Right ventricle myocardium superior (tissue), 1 donor: ENCODE results near the gene TADA2B. TPM values are rescaled to one million over a fixed set of nuclear protein-coding genes. Genes with fewer than 3 reads are reported as not detected.

Source experiments
- ATAC-seq: fragments of 200-7000 bp; cut with Tn5 transposase; one replicate; pipeline ENCODE4 v1.9.1; 2020; ENCODE audit warnings: mild to moderate bottlenecking; ENCODE audit not compliant: poor library complexity
- DNase-seq: peaks from one replicate; pipeline ENCODE4 v3.0.0-alpha.2; 2020
- intact Hi-C: fragments of 100-400 bp; cut with DNase I; formaldehyde crosslinking; loops from one replicate; pipeline ENCODE4 v1.11.2; 2022
- long read RNA-seq: library from polyadenylated mRNA; unstranded; transcript quantifications from one replicate; pipeline ENCODE4 v2.0.0, GENCODE V29; 2021
- total RNA-seq: library from RNA; stranded (reverse); fragmentation: NEBNext Ultra II Directional; extraction: Animal tissue kit (Norgen Biotek cat#: 25700); gene quantifications from one replicate; pipeline ENCODE4 v1.2.1, GENCODE V29; 2021
- donor health status: DM: no; HTN: yes; CAD: no; lungs with severe emphysema.

TADA2B gene, protein sequence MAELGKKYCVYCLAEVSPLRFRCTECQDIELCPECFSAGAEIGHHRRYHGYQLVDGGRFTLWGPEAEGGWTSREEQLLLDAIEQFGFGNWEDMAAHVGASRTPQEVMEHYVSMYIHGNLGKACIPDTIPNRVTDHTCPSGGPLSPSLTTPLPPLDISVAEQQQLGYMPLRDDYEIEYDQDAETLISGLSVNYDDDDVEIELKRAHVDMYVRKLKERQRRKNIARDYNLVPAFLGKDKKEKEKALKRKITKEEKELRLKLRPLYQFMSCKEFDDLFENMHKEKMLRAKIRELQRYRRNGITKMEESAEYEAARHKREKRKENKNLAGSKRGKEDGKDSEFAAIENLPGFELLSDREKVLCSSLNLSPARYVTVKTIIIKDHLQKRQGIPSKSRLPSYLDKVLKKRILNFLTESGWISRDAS
- total RNA-seq: 35.5 TPM
- long read RNA-seq, full-length matches to known transcripts: 195 of 196 reads
- long read RNA-seq, partial matches to known transcripts: 0 of 196 reads
- long read RNA-seq, other reads (novel, unspliced or antisense): 1 of 196 reads

DNA sequence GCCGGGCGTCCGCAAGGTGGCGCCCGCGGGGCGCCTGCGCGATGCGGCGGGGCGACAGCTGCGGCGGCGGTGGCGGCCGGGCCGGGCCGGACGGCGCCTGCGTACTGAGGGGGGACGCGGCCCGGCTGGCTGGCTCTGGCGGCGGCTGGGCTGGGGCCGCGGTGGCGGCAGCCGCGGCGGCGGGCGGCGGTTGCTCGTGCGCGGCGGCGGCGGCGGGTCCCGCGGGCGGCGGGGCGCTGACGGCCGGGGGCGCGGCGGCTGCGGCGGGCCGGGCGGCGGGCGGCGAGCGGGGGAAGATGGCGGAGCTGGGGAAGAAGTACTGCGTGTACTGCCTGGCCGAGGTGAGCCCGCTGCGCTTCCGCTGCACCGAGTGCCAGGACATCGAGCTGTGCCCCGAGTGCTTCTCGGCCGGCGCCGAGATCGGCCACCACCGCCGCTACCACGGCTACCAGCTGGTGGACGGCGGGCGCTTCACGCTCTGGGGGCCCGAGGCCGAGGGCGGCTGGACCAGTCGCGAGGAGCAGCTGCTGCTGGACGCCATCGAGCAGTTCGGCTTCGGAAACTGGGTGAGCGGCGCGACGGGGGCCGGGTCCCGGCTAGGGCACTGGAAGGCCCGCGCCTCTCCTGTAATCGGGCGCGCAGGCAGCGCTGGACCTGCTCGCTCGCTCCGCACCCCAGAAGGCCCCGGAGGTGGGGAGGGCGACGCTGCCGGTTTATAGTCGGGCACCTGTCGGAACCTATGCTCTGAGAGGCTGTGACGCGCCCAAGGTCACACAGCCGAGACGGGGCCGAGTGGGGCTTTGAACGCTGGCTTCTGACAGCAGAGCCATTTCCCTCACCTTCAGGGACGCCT lies at the start of gene TADA2B:
TSS of gene TADA2B (plus strand) at position 89 of the 853 bp plus-strand sequence. CDS start at position 297, 208 bp downstream.
- peak; percentile 13 for ATAC-seq
- intact Hi-C loops: loop anchor here (10.0 kb wide), 1 partner anchor 329 kb away; the partner anchor contains the start of gene BLOC1S4
- peak; percentile 74 for DNase-seq

DNA sequence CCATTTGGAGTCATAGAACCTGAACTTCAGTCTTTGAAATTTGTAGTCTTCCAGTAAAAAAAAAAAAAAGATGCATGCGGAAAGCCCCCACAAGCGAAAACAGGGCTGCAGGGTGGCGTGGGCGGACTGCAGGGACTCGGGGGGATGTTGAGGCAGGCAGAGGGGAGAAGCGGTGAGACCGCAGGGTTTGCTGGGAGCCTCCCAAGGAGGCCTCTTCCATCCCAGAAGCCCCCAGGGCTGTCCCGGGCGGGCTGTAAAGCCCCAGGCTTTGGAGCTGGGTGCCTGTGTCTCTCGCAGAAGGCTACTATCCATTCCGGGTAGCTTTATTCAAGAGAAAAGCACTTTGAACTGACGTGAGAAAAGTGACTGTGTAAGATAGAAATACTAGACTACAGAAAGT lies 46.7 kb upstream of the TADA2B start:
- intact Hi-C loops: no loop called here
- ATAC-seq (no peak), DNase-seq (no peak)

- ATAC-seq (no peak), DNase-seq (no peak)
- intact Hi-C loops: no loop called here
Measured at GRCh38 chr4:6999172-7000086, 43.7 kb upstream of the TADA2B start.

GRCh38 chr4:7000421-7001176 lies 42.6 kb upstream of the TADA2B start:
- intact Hi-C loops: no loop called here
- DNase-seq: no peak
- no peak for ATAC-seq

DNA sequence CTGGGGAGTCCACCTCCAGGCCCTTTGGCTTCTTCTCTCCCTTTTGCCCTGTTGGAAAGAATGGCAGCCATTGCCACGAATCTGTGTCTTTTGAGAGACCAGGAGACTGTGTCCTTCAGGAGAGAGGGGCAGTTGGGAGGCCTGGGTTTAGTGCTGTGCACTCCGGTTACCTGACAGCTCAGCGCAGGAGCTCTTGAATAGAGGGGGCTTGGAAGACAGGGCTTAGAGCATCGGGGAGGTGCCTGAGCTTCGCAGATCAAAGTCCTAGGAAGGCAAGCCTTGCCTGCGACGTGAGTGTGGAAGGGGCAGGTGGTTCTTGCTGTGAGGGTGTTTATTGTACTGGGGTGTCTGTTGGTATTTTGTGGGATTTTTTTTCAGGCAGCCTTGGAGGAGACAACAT lies 41.9 kb upstream of the TADA2B start:
- ATAC-seq (no peak), DNase-seq (no peak)
- intact Hi-C loops: no loop called here

DNA sequence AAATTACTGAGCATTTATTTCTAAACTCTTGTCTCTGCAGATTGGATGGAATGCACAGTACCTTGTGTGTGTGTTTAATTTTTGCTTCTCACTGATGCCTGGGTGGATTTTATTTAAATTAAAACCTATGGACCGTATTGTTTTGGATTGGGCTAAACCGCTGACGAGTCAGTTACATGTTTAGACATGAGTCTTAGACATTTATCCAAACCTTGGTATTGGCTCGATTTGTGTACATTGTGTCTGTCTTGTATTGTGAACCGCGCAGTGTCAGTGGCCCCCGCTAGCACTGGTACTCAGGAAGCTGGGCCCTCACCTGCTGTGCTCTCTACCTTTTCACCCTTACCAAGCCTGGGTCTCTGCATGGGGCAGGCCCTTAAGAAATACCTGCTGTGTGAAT lies 40.8 kb upstream of the TADA2B start:
- DNase-seq: no peak
- intact Hi-C loops: no loop called here
- ATAC-seq: no peak

DNA sequence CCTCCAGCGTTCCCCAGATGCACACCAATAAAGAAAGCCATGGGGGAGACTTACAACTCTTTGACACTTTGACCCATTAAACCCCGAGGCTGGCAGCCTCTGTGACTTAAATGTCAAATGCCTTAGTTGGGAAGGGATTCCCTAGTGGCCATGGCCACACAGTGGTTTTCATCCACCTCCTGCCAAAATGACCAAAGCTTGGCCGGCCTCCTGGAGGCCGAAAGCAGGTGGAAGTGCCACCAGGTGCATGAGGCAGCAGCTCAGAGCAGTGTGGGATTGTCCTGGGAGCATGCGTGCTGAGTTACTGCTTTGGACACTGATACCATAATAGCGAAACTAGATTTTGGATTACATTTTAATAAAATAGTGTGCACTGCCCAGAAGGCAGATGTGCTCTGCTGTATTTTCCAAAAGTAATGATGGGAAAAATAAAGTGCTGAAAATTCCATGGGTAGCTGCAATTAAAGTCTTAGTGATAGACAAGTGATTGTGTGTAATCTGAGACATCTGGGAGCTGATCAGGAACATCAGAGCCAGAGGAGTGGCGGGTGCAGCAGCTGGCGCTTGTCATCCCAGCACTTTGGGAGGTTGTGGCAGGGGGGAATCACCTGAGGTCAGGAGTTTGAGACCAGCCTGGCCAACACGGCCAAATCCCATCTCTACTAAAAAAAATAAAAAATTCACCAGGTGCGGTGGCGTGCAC lies 39.8 kb upstream of the TADA2B start:
- no peak for ATAC-seq
- DNase-seq: no peak
- intact Hi-C loops: no loop called here

DNA sequence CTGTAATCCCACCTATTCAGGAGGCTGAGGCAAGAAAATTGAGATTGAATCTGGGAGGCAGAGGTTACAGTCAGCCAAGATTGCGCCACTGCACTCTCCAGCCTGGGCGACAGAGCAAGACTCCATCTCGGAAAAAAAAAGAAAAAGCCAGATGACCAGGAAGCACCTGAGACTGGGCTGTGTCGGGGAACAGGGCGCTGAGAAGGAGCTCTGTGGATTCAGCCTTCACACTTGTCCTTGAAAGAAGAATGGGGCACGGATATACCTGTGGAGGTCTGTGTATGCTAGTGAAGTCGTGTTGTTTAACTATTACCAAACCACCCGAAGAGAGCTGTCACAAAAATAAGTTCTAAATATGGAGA lies 39.3 kb upstream of the TADA2B start:
- DNase-seq: no peak
- intact Hi-C loops: no loop called here
- no peak for ATAC-seq

GRCh38 chr4:7004331-7004730 lies 38.8 kb upstream of the TADA2B start:
- intact Hi-C loops: no loop called here
- ATAC-seq (no peak), DNase-seq (no peak)

DNA sequence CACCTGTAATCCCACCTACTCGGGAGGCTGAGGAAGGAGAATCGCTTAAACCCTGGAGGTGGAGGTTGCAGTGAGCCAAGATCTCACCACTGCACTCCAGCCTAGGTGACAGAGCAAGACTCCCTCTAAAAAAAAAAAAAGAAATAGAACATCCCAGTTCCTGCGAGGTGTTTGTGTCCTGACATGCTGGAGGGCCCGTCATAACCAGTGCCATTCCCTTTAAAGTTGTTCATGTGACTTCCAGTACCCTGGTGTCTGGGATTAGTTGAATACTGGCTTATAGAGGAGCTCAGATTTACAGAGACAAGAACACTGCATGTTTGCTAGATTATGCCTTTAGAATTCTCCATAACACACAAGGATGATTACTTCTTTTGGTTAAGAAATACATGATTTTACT lies 37.6 kb upstream of the TADA2B start:
- intact Hi-C loops: no loop called here
- DNase-seq: no peak
- ATAC-seq: no peak

- DNase-seq (no peak), ATAC-seq (no peak)
- intact Hi-C loops: no loop called here
Measured at GRCh38 chr4:7006411-7006810, 36.8 kb upstream of the TADA2B start.

DNA sequence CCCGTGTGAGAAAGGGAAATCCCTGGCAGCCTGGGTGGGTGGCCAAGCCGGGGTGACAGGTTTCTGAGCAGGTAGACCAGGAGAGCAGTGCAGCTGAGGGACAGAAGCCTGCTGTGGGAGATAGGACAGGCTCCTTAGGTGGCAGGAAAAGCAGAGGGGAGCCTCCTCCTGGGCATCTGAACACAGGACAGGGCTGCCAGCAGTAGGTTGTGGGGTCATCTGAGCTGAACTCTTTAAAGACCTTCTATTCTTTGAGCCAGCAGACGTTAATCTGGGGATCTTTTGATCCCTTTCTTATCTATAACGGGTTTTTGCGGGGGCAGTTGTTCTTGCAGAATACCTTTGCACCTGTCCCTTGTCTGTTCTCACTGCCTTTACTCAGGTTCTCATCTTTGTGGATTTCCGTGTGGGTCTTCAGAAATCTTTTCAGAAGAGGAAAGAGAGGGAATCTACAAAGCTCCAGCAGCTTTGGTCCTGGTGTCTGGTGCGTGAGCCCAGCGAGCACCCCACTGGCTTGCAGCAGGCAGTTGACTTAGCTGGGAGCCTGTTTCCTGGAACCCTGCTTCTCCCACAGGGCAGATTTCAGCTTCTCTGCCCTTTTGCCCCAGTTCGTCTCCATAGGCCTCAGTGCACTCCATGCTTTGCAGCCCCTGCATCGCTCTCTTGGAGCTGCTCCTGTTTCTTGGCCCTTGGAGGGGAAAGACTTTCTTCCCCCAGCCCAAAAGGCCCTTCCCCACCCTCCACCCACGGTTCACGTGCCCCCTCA lies 35.8 kb upstream of the TADA2B start:
- no peak for ATAC-seq
- no peak for DNase-seq

DNA sequence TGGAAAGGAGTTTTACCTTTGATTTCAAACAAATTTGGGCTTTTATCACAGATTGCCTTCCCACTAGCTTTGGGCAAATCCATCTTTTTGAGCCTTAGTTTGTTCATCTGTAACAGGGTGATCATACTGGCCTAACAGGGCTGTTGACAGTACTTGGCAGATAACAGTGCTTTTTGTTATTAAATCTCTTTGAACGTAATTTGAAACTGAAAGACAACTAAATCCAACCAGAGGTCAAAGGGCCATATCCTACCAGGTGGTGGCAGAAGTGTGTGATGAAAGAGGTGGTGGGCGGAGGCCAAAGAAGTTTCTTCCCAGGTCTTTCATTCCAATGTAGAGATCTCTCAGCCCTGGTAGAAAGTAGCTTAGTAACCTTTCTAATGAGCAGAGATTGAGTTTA lies 35.2 kb upstream of the TADA2B start:
- intact Hi-C loops: no loop called here
- DNase-seq (no peak), ATAC-seq (no peak)

More for the DNA sequence above, 35.8 kb upstream of the TADA2B start:
- intact Hi-C loops: no loop called here

- intact Hi-C loops: no loop called here
- no peak for DNase-seq
- peak; percentile 76 for ATAC-seq
Measured at GRCh38 chr4:7009564-7009963, 33.6 kb upstream of the TADA2B start.

- no peak for DNase-seq
- ATAC-seq: no peak
- intact Hi-C loops: no loop called here
Measured at GRCh38 chr4:7013175-7013574, 30.0 kb upstream of the TADA2B start.

GRCh38 chr4:7014815-7015214 lies 28.4 kb upstream of the TADA2B start:
- ATAC-seq: no peak
- no peak for DNase-seq
- intact Hi-C loops: no loop called here
